Measurements from ENCODE around the gene NHERF2. TPM values are rescaled to one million over a fixed set of nuclear protein-coding genes. Genes with fewer than 3 reads are reported as not detected.

Gene NHERF2
- total RNA-seq, 4 donors from 2014 or later = 21.5 to 104 (median 30.2) TPM

- H3K36me3 ChIP-seq = no peaks in the 10 kb centered on the region
- TF ChIP-seq POLR2A (IDR thresholded peaks at IDR 0.05) (no peak), CTCF (IDR thresholded peaks at IDR 0.05) (no peak)
- no peak for DNase-seq
- no peaks in the 10 kb centered on the region for H3K27me3 ChIP-seq
- H3K4me1 ChIP-seq = peaks cover 0 to 84% (median 3%) of the 10 kb centered on the region in 4 donors
- peak overlapping the region; percentile 62 to 91 (median 78) for H3K27ac ChIP-seq
- H3K9me3 ChIP-seq = no peaks in the 10 kb centered on the region
- H3K4me3 ChIP-seq = no peak overlapping the region
These were observed 13.5 kb downstream of the NHERF2 start for GRCh38 chr16:2040041-2040786.

GRCh38 chr16:2040787-2041522, 14.3 kb downstream of the NHERF2 start:
- TF ChIP-seq CTCF (IDR thresholded peaks at IDR 0.05) (no peak), POLR2A (IDR thresholded peaks at IDR 0.05) (no peak)
- peaks cover 0 to 81% (median 3%) of the 10 kb centered on the region in 4 donors for H3K4me1 ChIP-seq
- no peak for DNase-seq
- peak overlapping the region in 3 of 4 donors; percentile 72 to 91 (median 84) for H3K27ac ChIP-seq
- H3K36me3 ChIP-seq = no peaks in the 10 kb centered on the region
- no peaks in the 10 kb centered on the region for H3K9me3 ChIP-seq
- H3K4me3 ChIP-seq = no peak overlapping the region
- no peaks in the 10 kb centered on the region for H3K27me3 ChIP-seq

GRCh38 chr16:2042171-2042985, 15.7 kb downstream of the NHERF2 start:
- peaks cover 4 to 80% (median 11%) of the 10 kb centered on the region in 4 donors for H3K4me1 ChIP-seq
- H3K27me3 ChIP-seq = no peaks in the 10 kb centered on the region
- H3K36me3 ChIP-seq = no peaks in the 10 kb centered on the region
- peak overlapping the region; percentile 5 to 67 (median 23) for H3K27ac ChIP-seq
- no peak overlapping the region for H3K4me3 ChIP-seq
- no peaks in the 10 kb centered on the region for H3K9me3 ChIP-seq
- DNase-seq = no peak
- TF ChIP-seq CTCF (IDR thresholded peaks at IDR 0.05) (no peak), POLR2A (IDR thresholded peaks at IDR 0.05) (no peak)

DNA sequence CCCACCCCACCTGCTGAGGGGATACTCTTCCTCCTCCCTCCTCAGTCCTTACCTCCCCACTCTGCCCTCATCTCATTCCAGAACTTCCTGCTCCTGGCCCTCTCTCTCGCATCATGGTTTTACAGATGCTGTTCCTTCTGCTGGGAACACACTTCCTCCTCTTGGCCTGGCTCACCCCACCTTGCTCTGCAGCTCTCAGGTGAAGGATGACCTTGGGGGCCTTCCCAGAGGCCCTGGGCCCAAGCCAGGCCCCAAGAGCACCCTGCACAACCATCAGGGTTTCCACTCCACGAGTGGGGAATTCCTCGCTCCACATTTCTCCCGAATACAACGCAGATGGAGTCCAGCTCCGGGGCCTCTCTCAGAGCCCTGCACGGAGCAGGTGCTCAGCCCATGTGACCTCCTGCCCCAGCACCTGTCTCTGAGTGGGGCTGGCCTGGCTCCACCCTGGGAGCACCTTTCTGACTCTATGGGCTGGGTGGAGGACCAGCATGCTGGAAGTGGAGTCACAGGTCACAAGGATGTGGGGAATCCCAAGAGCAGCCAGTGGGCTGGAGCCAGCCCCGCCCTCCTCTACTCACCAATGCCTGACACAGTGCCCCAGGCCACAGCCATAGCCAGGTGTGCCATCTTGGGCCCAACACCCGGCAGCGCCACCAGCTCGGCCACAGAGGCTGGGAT, 16.4 kb downstream of the NHERF2 start:
- H3K36me3 ChIP-seq = no peaks in the 10 kb centered on the region
- peak overlapping the region in 3 of 4 donors; percentile 25 to 67 (median 58) for H3K27ac ChIP-seq
- H3K9me3 ChIP-seq = no peaks in the 10 kb centered on the region
- H3K27me3 ChIP-seq = no peaks in the 10 kb centered on the region
- H3K4me3 ChIP-seq = no peak overlapping the region
- DNase-seq = no peak
- TF ChIP-seq CTCF (IDR thresholded peaks at IDR 0.05) (no peak), POLR2A (IDR thresholded peaks at IDR 0.05) (no peak)
- peaks cover 4 to 74% (median 11%) of the 10 kb centered on the region in 4 donors for H3K4me1 ChIP-seq
